Brain microvascular endothelial cell (primary cell): ENCODE measurements around the gene CYRIA.

Experiments used
- DNase-seq: peaks from one replicate; pipeline ENCODE4 v3.0.0-alpha.2; 2020
- H3K27ac ChIP-seq: fragments of 250-450 bp; sonication (Bioruptor Pico); 2 replicates; pipeline ENCODE4 v1.5.1; 2020; ENCODE audit warnings: mild to moderate bottlenecking, moderate library complexity
- H3K27me3 ChIP-seq: fragments of 250-450 bp; sonication (Bioruptor Pico); replicated peaks from 2 replicates; pipeline ENCODE4 v1.5.1; 2020; ENCODE audit warnings: mild to moderate bottlenecking
- H3K36me3 ChIP-seq: fragments of 250-450 bp; sonication (Bioruptor Pico); replicated peaks from 2 replicates; pipeline ENCODE4 v1.5.1; 2020; ENCODE audit warnings: mild to moderate bottlenecking
- H3K4me3 ChIP-seq: 2 replicates; pipeline ENCODE4 v1.5.1; 2011; ENCODE audit warnings: low read depth, mild to moderate bottlenecking, control low read depth, low read length, moderate library complexity
- in situ Hi-C: cut with HindIII; loops from 2 replicates; pipeline ENCODE4 v1.10.0; 2017; ENCODE audit warnings: low sequenced_read_pairs, low pct_ligation_motif_present
- TF ChIP-seq, protein P1 (sequence below): IDR thresholded peaks from 2 replicates; pipeline ENCODE4 v1.5.1; 2011; ENCODE audit warnings: low read depth, mild to moderate bottlenecking, moderate library complexity, low read length, control low read depth, inconsistent platforms; ENCODE audit errors: missing control alignments

CYRIA gene

GRCh38 chr2:16669388-16669787 is 3.8 kb upstream of the CYRIA start:
- in situ Hi-C loops: no loop called here
- H3K27ac ChIP-seq: no peak overlapping the region
- TF ChIP-seq, protein P1, sequence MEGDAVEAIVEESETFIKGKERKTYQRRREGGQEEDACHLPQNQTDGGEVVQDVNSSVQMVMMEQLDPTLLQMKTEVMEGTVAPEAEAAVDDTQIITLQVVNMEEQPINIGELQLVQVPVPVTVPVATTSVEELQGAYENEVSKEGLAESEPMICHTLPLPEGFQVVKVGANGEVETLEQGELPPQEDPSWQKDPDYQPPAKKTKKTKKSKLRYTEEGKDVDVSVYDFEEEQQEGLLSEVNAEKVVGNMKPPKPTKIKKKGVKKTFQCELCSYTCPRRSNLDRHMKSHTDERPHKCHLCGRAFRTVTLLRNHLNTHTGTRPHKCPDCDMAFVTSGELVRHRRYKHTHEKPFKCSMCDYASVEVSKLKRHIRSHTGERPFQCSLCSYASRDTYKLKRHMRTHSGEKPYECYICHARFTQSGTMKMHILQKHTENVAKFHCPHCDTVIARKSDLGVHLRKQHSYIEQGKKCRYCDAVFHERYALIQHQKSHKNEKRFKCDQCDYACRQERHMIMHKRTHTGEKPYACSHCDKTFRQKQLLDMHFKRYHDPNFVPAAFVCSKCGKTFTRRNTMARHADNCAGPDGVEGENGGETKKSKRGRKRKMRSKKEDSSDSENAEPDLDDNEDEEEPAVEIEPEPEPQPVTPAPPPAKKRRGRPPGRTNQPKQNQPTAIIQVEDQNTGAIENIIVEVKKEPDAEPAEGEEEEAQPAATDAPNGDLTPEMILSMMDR: no peak

GRCh38 chr2:16666449-16666801 is 791 bp upstream of the CYRIA start:
- Histone ChIP-seq H3K27ac (no peak overlapping the region), H3K36me3 (no peaks in the 10 kb centered on the region), H3K27me3 (no peaks in the 10 kb centered on the region), H3K4me3 (peak overlapping the region; percentile 64)
- TF ChIP-seq, protein P1: no peak
- DNase-seq: peak; percentile 55
- in situ Hi-C loops: no loop called here

More at GRCh38 chr2:16669388-16669787, 3.8 kb upstream of the CYRIA start:
- Histone ChIP-seq H3K27me3 (no peaks in the 10 kb centered on the region), H3K36me3 (no peaks in the 10 kb centered on the region), H3K4me3 (no peak overlapping the region)
- DNase-seq: no peak

GRCh38 chr2:16664809-16665747 is 556 bp downstream of the CYRIA start:
- Histone ChIP-seq H3K27ac (no peak overlapping the region), H3K36me3 (no peaks in the 10 kb centered on the region), H3K27me3 (no peaks in the 10 kb centered on the region), H3K4me3 (peak overlapping the region; percentile 64)
- TF ChIP-seq, protein P1: no peak
- DNase-seq: no peak
- in situ Hi-C loops: no loop called here

DNA sequence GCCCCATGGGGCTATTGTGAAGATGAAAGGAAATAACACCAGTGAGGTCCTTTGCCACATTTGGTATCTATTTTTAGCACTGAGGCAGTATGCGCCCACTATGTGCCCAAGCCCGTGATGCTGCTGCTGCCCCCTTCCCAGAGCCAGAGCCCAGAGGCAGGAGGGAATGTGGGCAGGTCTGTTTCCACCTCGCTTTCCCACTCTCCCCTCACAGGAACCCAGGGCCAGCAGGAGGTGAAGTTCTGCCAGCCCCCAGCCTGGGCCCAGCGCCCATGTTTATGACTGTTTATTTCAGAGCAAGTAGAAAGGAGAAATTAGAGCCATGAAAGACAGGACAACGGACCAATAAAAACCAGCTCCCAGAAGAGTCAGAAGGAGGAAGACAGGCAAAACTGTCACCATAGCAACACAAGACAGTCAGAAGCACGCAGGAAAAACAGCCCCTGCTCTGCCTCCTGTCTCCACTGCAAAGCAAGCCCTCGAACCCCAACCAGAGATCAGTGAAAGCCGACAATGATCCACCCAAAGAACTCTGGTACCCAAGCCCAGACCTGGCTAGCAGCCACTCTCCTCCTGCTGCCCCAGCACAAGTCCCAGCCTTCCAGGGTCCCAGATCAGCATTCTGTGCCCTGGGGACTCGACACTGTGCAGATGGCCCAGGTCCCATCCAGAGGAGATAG is 1.4 kb downstream of the CYRIA start:
- peak; percentile 93 for DNase-seq

DNA sequence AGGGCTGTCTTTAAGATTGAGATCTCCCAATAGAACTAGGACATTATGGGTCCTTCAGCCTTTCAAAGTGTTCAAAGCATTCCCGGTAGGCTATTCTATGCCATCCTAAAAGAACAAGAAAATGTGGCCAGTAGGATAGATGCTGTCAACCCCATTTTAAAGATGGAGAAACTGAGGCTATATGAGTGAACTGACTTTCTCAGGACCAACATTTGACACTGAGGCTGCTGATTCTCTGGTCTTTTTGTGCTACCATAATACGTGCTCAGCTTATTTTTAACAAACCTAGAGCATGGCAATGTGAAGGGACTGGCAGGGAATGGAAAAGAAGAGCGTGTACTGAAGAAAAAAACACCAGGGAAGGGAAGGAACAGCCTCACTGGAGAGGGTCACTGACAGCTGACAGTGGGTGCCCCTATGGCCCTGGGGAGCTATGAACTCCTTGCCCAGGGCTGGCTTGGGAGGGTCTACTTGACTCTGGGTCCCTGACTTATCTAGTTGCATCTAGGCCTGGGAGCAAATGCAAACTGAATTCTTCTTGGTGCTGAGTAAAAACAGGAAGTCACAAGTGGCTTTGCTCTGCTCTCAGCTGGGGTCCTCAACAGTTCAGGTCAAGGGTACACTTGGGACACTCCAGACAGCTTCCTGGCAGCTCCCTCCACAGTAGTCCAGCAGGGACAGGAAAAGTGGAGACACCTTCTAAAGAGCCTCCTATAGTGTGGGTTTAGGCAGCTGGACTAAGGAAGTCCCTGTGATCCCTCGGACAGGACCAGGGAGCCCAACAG is 2.3 kb downstream of the CYRIA start:
- no peaks in the 10 kb centered on the region for H3K27me3 ChIP-seq
- no peak overlapping the region for H3K27ac ChIP-seq
- no peaks in the 10 kb centered on the region for H3K36me3 ChIP-seq
- DNase-seq: no peak
- in situ Hi-C loops: no loop called here
- no peak overlapping the region for H3K4me3 ChIP-seq
- TF ChIP-seq, protein P1: no peak

More for the DNA sequence above, 1.4 kb downstream of the CYRIA start:
- peak overlapping the region; percentile 64 for H3K4me3 ChIP-seq
- H3K36me3 ChIP-seq: no peaks in the 10 kb centered on the region
- H3K27ac ChIP-seq: no peak overlapping the region
- TF ChIP-seq, protein P1: no peak
- in situ Hi-C loops: no loop called here
- no peaks in the 10 kb centered on the region for H3K27me3 ChIP-seq
